ENCODE results near the gene SBF2. TPM values are rescaled to one million over a fixed set of nuclear protein-coding genes. Genes with fewer than 3 reads are reported as not detected.
A peak's percentile ranks its signal among the peaks of the same experiment; 100 is the strongest.

The SBF2 gene
- total and polyA plus RNA-seq, 2 donors (not counting 3 experiments of a cell fraction or from before 2014, with no cell fraction given): 15.4 to 42.4 TPM

GRCh38 chr11:9973921-9974320 is 320.1 kb downstream of the SBF2 start:
- no peaks in the 10 kb centered on the region for H3K9me3 ChIP-seq (replicated peaks; ENCODE audit: control insufficient read depth, insufficient read depth, low read length)
- CTCF ChIA-PET: interaction anchor here (1.0 to 2.8 kb wide), 7 partner anchors 68 to 330 kb away, joined by 4 to 54 read pairs (median 6); no protein-coding TSS in a partner anchor
- H3K27me3 ChIP-seq (ENCODE audit: control insufficient read depth in 2 of 2, insufficient read depth in 2 of 2, low read length in 2 of 2): no peaks in the 10 kb centered on the region
- FAIRE-seq: no peak
- intact Hi-C loops (cut with micrococcal nuclease): loop anchor here (1.0 to 5.0 kb wide), 9 partner anchors 103 to 761 kb away; no protein-coding TSS in a partner anchor
- peak; percentile 9 for TF ChIP-seq FOS (IDR thresholded peaks at IDR 0.05; ENCODE audit: borderline replicate concordance, insufficient read depth, low read length)
- no peak for TF ChIP-seq GATA2 (IDR thresholded peaks at IDR 0.05; ENCODE audit: insufficient read depth, insufficient read length, low read depth, low read length)
- POLR2A ChIA-PET: no interaction called here
- H3K79me2 ChIP-seq (ENCODE audit: control insufficient read depth, insufficient read depth, low read length): no peaks in the 10 kb centered on the region
- H4K20me1 ChIP-seq (replicated peaks; ENCODE audit: control insufficient read depth, extremely low read depth, insufficient read depth, low read length): no peaks in the 10 kb centered on the region
- H3K9ac ChIP-seq (replicated peaks; ENCODE audit: extremely low read depth, insufficient read depth, low read length): no peak overlapping the region
- dilution Hi-C loops (cut with MboI; ENCODE audit: extremely low pct_ligation_motif_present, low sequenced_read_pairs): no loop called here
- DNase-seq (ENCODE audit: low read depth, low spot score): no peak
- H3K27ac ChIP-seq (ENCODE audit: insufficient read depth, low read depth, low read length): no peak overlapping the region
- H3K4me3 ChIP-seq (replicated peaks in 1 of 3; ENCODE audit: insufficient read depth in 1 of 3, low read depth in 1 of 3, low read length in 3 of 3): no peak overlapping the region
- no TSS peak for BruUV-seq (replicated peaks)
- H3K4me2 ChIP-seq (ENCODE audit: insufficient read depth, low read length): no peak overlapping the region
- H3K36me3 ChIP-seq (ENCODE audit: control insufficient read depth in 2 of 2, extremely low read depth in 1 of 2, insufficient read depth in 2 of 2, low read length in 2 of 2): no peaks in the 10 kb centered on the region
- peaks cover 19% of the 10 kb centered on the region for H3K4me1 ChIP-seq (ENCODE audit: control insufficient read depth, extremely low read depth, insufficient read depth, low read length)
- no peaks in the 10 kb centered on the region for H3K9me1 ChIP-seq (replicated peaks; ENCODE audit: control insufficient read depth, extremely low read depth, insufficient read depth, low read length)
- H2AFZ ChIP-seq (ENCODE audit: low read depth, low read length): no peak overlapping the region

- dilution Hi-C loops (cut with MboI; ENCODE audit: extremely low pct_ligation_motif_present, low sequenced_read_pairs) (no loop called here), intact Hi-C loops (cut with micrococcal nuclease) (loop anchor here (1.0 to 5.0 kb wide), 9 partner anchors 104 to 762 kb away; no protein-coding TSS in a partner anchor)
- TF ChIP-seq EZH2 (IDR thresholded peaks at IDR 0.05; ENCODE audit: borderline replicate concordance, low read depth, low read length, severe bottlenecking) (no peak), MAX (IDR thresholded peaks at IDR 0.05; ENCODE audit: insufficient read depth, insufficient read length) (no peak), JUN (IDR thresholded peaks at IDR 0.05; ENCODE audit: borderline replicate concordance, insufficient read depth, insufficient read length, low read depth) (no peak), FOS (IDR thresholded peaks at IDR 0.05; ENCODE audit: borderline replicate concordance, insufficient read depth, low read length) (no peak), MYC (IDR thresholded peaks at IDR 0.05; ENCODE audit: low read depth, low read length) (no peak), CTCF (IDR thresholded peaks at IDR 0.05; ENCODE audit: extremely low read depth in 1 of 2, insufficient read depth in 1 of 2, low read depth in 1 of 2, low read length in 2 of 2) (peak; percentile 58 to 61)
- Histone ChIP-seq H3K9me1 (replicated peaks; ENCODE audit: control insufficient read depth, extremely low read depth, insufficient read depth, low read length) (no peaks in the 10 kb centered on the region), H3K36me3 (ENCODE audit: control insufficient read depth in 2 of 2, extremely low read depth in 1 of 2, insufficient read depth in 2 of 2, low read length in 2 of 2) (no peaks in the 10 kb centered on the region), H2AFZ (ENCODE audit: low read depth, low read length) (no peak overlapping the region), H3K9ac (replicated peaks; ENCODE audit: extremely low read depth, insufficient read depth, low read length) (no peak overlapping the region), H3K4me2 (ENCODE audit: insufficient read depth, low read length) (no peak overlapping the region), H4K20me1 (replicated peaks; ENCODE audit: control insufficient read depth, extremely low read depth, insufficient read depth, low read length) (no peaks in the 10 kb centered on the region), H3K4me3 (replicated peaks in 1 of 3; ENCODE audit: insufficient read depth in 1 of 3, low read depth in 1 of 3, low read length in 3 of 3) (no peak overlapping the region), H3K9me3 (replicated peaks; ENCODE audit: control insufficient read depth, insufficient read depth, low read length) (no peaks in the 10 kb centered on the region), H3K27me3 (ENCODE audit: control insufficient read depth in 2 of 2, insufficient read depth in 2 of 2, low read length in 2 of 2) (no peaks in the 10 kb centered on the region), H3K27ac (ENCODE audit: insufficient read depth, low read depth, low read length) (no peak overlapping the region), H3K79me2 (ENCODE audit: control insufficient read depth, insufficient read depth, low read length) (no peaks in the 10 kb centered on the region), H3K4me1 (ENCODE audit: control insufficient read depth, extremely low read depth, insufficient read depth, low read length) (peaks cover 14% of the 10 kb centered on the region)
- DNase-seq (ENCODE audit: low read depth, low spot score): peak; percentile 74
- no TSS peak for BruUV-seq (replicated peaks)
- peak; percentile 24 for FAIRE-seq
- CTCF ChIA-PET: interaction anchor here (0.6 to 2.8 kb wide), 45 partner anchors 8 to 394 kb away, joined by 3 to 54 read pairs (median 3); partner anchors contain the start of gene ADM
- POLR2A ChIA-PET: interaction anchor here (0.6 to 1.0 kb wide), 2 partner anchors 25 to 332 kb away, joined by 3 to 5 read pairs; partner anchors contain the start of gene ADM
Observed at GRCh38 chr11:9972989-9973388, 321.0 kb downstream of the SBF2 start.
